Breast epithelium (tissue), 3 donors: ENCODE measurements around the gene ISG20.

Experiments used
- CTCF ChIP-seq, 3 donors: fragments of 450-650 bp; IDR thresholded peaks; one replicate each; pipeline ENCODE4 v1.5.1; 2016 to 2017; ENCODE audit warnings: antibody characterized with exemption in 3 of 3, mild to moderate bottlenecking in 3 of 3, moderate library complexity in 3 of 3
- POLR2A ChIP-seq: fragments of 450-650 bp; IDR thresholded peaks from one replicate; pipeline ENCODE4 v1.6.1; 2016; ENCODE audit warnings: antibody characterized with exemption, mild to moderate bottlenecking, moderate library complexity

GRCh38 chr15:88678755-88679154 lies 39.9 kb downstream of the ISG20 start:
- no peak for TF ChIP-seq POLR2A
- TF ChIP-seq CTCF (IDR thresholded peaks at IDR 0.05), result no peak
